Ureter (tissue), 1 donor: ENCODE data around the gene GRIK3. TPM values are rescaled to one million over a fixed set of nuclear protein-coding genes. Genes with fewer than 3 reads are reported as not detected.

ENCODE experiments used
- DNase-seq: peaks from one replicate; pipeline ENCODE4 v3.0.0-alpha.2; 2020; ENCODE audit warnings: low spot score
- total RNA-seq: library from RNA; stranded (reverse); gene quantifications from one replicate; pipeline ENCODE4 v1.2.4, GENCODE V29; 2023
- donor health status: DM: yes; HTN: yes; CAD: no.

Gene GRIK3
- total RNA-seq, 1 donor from 2014 or later, result 0.55 TPM

- no peak for DNase-seq
Measured at GRCh38 chr1:37043101-37043500, 8.8 kb upstream of the GRIK3 start.

DNA sequence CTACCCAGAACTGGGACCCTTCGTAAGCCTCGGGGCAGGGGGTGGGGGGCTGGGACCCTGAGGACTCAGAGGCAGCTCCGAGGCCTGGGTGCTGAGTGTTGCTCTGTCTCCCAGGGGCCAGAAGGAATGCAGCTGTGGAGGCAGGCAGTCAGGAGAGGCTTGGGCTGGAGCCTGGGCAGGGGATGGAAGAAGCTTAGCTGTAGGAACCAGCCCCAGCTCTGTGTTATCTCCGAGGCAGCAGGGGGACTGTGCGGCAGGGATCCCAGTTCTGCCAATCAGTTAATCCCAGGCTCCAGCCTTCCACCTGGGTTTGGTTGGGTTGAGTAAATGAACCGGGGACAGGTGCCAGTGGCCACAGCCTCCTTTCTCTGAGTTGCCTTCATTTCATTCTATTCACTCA is 8.2 kb upstream of the GRIK3 start:
- no peak for DNase-seq

- DNase-seq, result no peak
Measured at GRCh38 chr1:37041483-37041882, 7.2 kb upstream of the GRIK3 start.

DNA sequence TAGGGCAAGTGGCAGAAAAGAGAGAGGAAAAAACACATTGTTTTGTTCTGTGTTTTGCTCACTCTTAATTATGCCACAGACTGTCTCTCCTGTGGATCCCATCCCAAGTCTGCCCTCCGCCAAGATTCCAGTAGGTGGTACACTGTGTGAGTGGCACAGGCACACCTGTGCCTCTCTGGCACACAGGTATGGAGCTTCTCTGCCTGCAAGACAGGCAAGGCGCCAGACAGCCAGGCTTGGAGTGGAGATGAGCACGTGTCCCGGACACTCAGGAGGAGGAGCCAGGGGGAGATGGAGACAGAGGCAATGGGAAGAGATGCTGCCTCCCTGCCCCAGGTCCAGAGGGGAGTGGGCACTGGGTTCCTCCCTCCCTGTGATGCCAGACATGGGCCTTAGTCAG is 6.5 kb upstream of the GRIK3 start:
- no peak for DNase-seq

- DNase-seq, result no peak
Measured at GRCh38 chr1:37040261-37040660, 5.9 kb upstream of the GRIK3 start.

DNA sequence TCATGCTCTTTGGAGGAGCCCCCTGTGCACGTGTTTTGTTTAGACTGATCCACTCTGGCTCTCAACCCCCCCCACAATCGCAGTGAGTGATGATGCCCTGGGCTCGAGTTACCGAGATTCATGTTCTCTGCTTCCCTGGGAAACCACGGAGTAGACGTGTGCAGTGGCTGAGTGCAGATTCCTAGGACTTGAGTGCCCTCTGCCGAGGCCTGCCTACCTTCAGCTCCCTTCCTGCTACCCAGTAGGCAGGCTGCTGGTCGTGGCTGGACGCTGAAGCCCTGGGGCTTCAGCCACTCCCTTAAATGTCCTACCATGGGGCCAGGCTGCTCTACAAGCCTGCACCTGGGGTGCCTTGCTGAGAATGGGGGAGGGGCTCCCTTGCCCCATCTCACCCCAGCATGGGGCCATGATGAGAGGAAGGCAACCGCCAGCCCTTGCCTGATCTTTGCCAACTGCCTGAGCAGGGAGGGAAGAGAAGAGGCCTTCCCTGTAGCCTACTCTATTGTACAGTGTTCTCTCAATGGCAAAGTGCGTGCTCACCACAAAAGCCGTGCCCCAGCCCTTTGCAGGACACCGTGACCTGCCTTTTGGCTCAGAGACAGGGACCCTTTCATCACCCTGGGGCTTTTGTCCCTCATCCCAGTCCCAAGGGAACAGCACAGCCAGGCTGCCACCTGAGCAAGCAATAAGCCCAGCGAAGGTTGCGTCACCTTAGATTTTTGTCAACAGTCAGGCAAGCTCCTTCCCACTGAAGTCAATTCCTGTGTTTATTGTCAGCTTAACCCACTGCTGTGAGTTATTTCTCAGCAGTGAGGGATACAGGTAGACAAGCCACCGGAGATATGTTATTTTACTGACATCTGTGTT is 4.1 kb upstream of the GRIK3 start:
- DNase-seq, result no peak

GRCh38 chr1:37037690-37038089 is 3.4 kb upstream of the GRIK3 start:
- no peak for DNase-seq

DNA sequence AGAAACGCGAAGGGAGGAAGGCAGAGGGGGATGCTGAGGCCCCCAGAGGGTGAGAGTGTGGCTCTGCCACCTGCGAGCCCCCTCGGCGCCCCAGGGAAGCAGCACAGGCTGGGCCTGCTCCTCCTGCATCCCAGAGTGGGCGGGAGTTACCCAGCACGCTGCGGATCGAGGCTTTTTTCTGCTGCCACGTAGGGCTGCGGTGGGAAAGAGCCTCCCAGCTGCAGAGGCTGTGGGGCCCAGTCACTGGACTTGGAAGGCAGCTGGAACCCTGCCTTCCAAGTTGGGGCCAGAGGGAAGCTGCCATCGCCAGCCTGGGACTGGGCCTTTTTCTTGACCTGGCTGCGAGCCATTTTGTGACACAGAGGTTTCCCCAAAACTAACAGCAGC is 2.3 kb upstream of the GRIK3 start:
- no peak for DNase-seq

DNA sequence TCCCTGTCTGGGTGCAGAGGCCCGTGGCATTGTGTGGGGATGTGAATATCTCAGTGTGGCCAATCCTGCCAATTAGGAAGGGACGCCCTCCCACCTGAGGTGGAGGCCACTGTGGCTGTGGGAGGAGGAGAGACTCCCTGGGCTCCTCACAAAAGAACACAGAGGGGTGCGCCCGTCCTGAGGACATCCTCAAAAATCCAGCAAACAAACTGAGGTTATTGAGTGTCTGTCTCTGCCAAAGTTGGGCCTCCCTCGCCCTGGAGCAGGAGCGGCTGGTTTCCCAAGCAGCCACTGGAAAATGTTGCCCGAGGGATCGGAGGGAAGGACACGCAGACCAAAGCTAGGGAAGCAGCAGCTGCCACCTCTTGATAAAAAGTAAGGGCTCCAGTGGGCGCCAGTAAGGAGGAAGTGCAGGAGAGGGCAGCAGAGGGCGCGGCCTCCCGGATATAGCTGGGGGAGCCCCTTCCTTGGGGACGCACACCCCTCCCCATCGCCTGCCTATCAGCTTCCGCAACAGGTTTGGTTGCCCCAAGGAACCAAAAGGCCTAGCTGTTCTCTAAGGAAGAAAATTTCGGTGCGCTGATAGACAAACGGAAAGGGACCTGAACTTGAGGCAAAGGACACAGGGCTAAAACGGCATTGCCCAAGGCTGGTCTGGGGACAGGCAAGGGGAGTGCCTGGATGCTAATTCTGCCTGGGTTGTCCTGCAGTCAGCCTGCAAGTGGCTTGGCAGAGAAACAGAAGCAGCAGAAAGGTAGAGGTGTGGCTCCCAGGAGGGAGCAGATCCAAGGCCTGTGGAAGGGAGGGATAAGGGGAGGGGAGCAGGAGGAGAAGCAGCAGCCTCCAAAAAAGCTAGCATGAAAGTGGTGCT is 1.7 kb upstream of the GRIK3 start:
- DNase-seq, result no peak

GRCh38 chr1:37035014-37035691 is 838 bp upstream of the GRIK3 start:
- DNase-seq, result no peak

GRCh38 chr1:37033355-37034101 is 787 bp downstream of the GRIK3 start:
- no peak for DNase-seq

- no peak for DNase-seq
Measured at GRCh38 chr1:37032660-37033354, 1.5 kb downstream of the GRIK3 start.

GRCh38 chr1:37031871-37032270 is 2.4 kb downstream of the GRIK3 start:
- no peak for DNase-seq

- DNase-seq, result no peak
Measured at GRCh38 chr1:37031429-37031828, 2.9 kb downstream of the GRIK3 start.

- no peak for DNase-seq
Measured at GRCh38 chr1:37028981-37029617, 5.2 kb downstream of the GRIK3 start.

GRCh38 chr1:37021502-37021901 is 12.8 kb downstream of the GRIK3 start:
- DNase-seq, result no peak

GRCh38 chr1:37020653-37021277 is 13.6 kb downstream of the GRIK3 start:
- no peak for DNase-seq

GRCh38 chr1:37018510-37018909 is 15.8 kb downstream of the GRIK3 start:
- DNase-seq, result no peak

- no peak for DNase-seq
Measured at GRCh38 chr1:37017720-37018119, 16.6 kb downstream of the GRIK3 start.

GRCh38 chr1:37016121-37016520 is 18.2 kb downstream of the GRIK3 start:
- no peak for DNase-seq
